ENCODE data around the gene GRIN3B. TPM values are rescaled to one million over a fixed set of nuclear protein-coding genes. Genes with fewer than 3 reads are reported as not detected.

The GRIN3B gene
- total RNA-seq, 1 donor from 2014 or later: not detected

DNA sequence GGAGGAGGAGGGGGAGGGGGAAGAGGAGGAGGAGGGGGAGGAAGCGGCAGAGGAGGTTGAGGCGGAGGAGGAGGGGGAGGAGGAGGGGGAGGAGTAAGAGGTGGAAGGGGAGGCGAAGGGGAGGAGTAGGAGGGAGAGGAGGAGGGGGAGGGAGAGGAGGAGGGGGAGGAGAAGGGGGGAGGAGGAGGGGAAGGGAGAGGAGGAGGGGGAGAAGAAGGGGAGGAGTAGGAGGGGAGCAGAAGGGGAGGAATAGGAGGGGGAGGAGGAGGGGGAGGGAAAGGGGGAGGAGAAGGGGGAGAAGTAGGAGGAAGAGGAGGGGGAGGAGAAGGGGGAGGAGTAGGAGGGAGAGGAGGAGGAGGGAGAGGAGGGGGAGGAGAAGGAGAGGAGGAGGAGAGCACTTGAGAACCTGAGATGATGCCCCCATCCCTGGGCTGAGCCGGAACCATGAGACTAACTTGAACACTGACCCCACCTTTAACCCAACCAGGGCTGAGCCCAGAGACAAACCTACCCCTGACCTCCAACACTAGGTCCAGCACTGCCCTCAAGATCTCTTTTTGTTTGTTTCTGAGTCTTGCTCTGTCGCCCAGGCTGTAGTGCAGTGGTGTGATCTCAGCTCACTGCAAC, 52.2 kb downstream of the GRIN3B start:
- intact Hi-C loops (cut with micrococcal nuclease): no loop called here
- DNase-seq (no peak), ATAC-seq (no peak)

DNA sequence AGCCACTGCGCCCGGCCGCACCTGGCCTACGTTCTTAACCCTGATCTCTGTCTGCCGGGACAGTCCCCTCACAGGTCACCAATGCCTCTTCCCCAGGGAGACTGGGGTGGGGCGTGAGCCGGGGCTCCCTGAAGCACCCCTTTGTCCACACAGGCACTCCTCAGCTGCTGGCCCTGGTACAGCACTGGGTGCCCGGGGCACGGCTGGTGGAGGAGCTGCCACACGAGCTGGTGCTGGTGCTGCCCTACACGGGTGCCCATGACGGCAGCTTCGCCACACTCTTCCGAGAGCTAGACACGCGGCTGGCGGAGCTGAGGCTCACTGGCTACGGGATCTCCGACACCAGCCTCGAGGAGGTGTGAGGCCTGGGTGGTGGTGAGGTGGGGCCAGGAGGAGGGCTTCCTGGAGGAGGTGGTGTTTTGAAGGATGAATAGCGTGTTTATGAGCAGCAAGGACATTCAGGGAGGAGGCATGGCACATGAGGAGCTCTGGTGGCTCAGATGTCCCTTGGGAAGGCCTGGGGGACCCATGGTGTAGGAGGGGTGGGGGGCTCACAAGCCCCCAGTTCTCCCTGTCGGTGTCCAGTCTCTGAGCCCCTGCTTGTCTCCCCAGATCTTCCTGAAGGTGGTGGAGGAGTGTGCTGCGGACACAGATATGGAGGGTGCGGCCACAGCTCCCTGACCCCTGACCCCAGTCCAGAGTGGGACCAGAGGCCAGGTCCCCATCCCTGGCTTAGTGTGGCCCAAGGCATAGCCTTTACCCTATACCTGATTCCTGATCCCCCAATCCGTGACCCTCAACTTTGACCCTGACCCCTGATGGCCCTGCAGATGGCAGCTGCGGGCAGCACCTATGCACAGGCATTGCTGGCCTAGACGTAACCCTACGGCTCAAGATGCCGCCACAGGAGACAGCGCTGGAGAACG, 53.2 kb downstream of the GRIN3B start:
- no peak for ATAC-seq
- DNase-seq: no peak
- intact Hi-C loops (cut with micrococcal nuclease): no loop called here

DNA sequence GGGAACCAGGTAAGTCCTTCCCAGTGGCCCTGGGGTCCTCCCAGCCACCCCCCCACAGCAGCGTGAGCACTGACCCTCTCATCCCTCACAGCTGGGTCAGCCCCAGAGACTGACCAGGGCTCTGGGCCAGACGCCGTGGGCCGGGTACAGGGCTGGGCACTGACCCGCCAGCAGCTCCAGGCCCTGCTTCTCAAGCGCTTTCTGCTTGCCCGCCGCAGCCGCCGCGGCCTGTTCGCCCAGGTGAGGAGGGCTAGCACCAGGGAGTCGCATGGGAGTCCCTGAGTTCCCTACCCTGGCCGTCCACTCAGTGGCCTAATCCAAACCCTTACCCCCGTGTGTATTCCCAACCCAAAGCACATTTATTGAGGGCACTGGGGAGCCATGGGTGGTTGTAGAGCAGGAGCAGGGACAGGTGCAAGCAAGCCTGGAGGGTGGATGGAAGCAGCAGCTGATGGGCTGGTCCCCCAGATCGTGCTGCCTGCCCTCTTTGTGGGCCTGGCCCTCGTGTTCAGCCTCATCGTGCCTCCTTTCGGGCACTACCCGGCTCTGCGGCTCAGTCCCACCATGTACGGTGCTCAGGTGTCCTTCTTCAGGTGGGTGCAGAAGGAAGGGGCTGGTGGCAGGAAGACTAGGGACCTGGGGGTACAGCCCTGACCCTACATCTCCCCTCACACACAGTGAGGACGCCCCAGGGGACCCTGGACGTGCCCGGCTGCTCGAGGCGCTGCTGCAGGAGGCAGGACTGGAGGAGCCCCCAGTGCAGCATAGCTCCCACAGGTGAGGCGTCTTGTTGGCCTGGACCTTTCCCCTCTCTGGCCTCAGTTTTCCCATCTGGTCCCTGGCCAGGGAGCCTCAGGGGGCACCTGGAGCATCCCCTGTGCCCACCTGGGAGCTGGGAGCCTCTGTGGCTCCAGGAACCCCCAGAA, 54.1 kb downstream of the GRIN3B start:
- intact Hi-C loops (cut with micrococcal nuclease): no loop called here
- DNase-seq (no peak), ATAC-seq (no peak)

DNA sequence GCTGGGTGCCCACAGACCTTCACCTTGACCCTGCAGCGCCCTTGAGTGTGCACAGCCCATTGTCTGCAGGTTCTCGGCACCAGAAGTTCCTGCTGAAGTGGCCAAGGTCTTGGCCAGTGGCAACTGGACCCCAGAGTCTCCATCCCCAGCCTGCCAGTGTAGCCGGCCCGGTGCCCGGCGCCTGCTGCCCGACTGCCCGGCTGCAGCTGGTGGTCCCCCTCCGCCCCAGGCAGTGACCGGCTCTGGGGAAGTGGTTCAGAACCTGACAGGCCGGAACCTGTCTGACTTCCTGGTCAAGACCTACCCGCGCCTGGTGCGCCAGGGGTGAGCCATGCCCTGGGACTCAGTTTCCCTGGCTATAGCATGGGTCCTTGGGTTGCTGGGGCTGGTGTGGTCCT, 54.8 kb downstream of the GRIN3B start:
- intact Hi-C loops (cut with micrococcal nuclease): no loop called here
- ATAC-seq (no peak), DNase-seq (no peak)

DNA sequence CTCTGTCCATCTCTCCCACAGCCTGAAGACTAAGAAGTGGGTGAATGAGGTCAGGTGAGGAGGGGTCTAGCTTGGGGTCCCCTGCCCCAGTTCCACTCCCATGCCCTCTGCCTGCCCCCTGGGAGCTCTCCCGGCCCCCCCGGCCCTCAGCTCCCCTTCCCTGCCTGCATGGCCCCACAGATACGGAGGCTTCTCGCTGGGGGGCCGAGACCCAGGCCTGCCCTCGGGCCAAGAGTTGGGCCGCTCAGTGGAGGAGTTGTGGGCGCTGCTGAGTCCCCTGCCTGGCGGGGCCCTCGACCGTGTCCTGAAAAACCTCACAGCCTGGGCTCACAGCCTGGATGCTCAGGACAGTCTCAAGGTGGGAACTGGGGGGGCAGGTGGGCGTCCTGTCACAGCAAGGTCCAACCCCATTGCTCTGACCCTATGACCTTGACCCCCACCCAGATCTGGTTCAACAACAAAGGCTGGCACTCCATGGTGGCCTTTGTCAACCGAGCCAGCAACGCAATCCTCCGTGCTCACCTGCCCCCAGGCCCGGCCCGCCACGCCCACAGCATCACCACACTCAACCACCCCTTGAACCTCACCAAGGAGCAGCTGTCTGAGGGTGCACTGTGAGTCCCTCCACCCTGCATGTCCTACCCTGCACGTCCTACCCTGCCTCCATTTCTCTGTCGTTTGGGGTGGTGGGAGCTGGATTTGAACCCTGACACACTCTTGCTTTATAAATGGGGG, 55.8 kb downstream of the GRIN3B start:
- ATAC-seq (no peak), DNase-seq (no peak)
- intact Hi-C loops (cut with micrococcal nuclease): no loop called here

DNA sequence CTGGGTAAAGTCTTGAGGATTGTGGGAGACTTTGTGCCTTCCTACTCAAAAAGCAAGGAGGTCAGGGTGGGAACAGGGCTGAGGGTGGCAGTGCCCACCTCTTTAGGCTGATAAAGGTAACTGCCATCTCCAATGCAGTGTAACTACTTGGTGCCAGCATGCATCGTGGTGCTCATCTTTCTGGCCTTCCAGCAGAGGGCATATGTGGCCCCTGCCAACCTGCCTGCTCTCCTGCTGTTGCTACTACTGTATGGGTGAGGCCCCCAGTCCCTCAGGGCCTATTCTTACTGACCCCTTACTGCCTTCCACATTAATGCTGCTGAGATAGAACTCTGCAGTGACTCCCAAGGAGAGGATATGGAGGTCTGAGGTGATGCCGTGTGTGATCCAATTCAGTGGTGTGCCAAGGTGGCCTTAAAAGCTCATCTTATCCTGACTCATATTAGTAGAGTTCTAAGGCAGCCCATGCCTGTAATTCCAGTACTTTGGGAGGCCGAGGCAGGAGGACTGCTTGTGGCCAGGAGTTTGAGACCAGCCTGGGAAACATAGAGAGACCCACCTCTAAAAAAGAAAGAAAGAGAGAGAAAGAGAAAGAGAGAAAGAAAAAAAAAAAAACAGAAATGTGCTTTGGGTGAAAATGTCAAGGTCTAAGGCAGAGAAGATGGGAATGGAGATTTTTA, 57.1 kb downstream of the GRIN3B start:
- peak; percentile 28 for ATAC-seq
- DNase-seq: no peak
- intact Hi-C loops (cut with micrococcal nuclease): no loop called here

DNA sequence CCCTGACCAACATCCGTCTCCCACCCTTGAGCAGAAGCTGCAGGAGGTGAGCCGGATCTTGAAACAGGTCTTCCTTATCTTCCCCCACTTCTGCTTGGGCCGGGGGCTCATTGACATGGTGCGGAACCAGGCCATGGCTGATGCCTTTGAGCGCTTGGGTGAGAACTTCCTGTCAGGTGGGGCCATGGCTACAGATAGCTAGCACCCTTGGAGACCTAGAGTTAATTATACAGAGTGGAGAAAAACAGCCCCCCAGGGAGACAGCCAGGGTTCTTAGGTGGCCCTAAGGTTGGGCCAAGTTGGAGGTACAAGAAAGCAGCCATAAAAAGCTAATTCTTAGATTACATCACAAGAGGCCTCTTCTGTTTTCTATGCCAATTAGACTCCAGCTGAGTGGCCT, 57.9 kb downstream of the GRIN3B start:
- DNase-seq: no peak
- ATAC-seq: no peak
- intact Hi-C loops (cut with micrococcal nuclease): no loop called here

Other genes with a start within 250 kb of the GRIN3B start
- not detected for gene MISP, start 249.3 kb upstream of the GRIN3B start, total RNA-seq
- gene PTBP1, start 203.0 kb upstream of the GRIN3B start, total RNA-seq: 58.1 TPM
- not detected for gene PLPPR3, start 178.5 kb upstream of the GRIN3B start, total RNA-seq
- not detected for gene AZU1, start 172.6 kb upstream of the GRIN3B start, total RNA-seq
- not detected for gene PRTN3, start 159.4 kb upstream of the GRIN3B start, total RNA-seq
- 1.5 TPM for gene ELANE, start 148.1 kb upstream of the GRIN3B start, total RNA-seq
- 252 TPM for gene CFD, start 140.8 kb upstream of the GRIN3B start, total RNA-seq
- gene MED16, start 107.2 kb upstream of the GRIN3B start, total RNA-seq: 23.7 TPM
- gene RNU6-9, start 106.9 kb upstream of the GRIN3B start, total RNA-seq: not detected
- gene R3HDM4, start 87.2 kb upstream of the GRIN3B start, total RNA-seq: 20.0 TPM
- not detected for gene KISS1R, start 83.1 kb upstream of the GRIN3B start, total RNA-seq
- gene ARID3A, start 74.4 kb upstream of the GRIN3B start, total RNA-seq: 5.7 TPM
- 20.4 TPM for gene WDR18, start 16.1 kb upstream of the GRIN3B start, total RNA-seq
- 122 TPM for gene TMEM259, start 20.7 kb downstream of the GRIN3B start, total RNA-seq
- gene RNU6-2, start 21.1 kb downstream of the GRIN3B start, total RNA-seq: not detected
- 94.0 TPM for gene CNN2, start 26.2 kb downstream of the GRIN3B start, total RNA-seq
- 9.4 TPM for gene ABCA7, start 39.7 kb downstream of the GRIN3B start, total RNA-seq
- gene ARHGAP45, start 66.7 kb downstream of the GRIN3B start, total RNA-seq: 6.0 TPM
- gene POLR2E, start 95.0 kb downstream of the GRIN3B start, total RNA-seq: 148 TPM
- 337 TPM for gene GPX4, start 103.6 kb downstream of the GRIN3B start, total RNA-seq
- 18.7 TPM for gene SBNO2, start 173.8 kb downstream of the GRIN3B start, total RNA-seq
- gene STK11, start 205.4 kb downstream of the GRIN3B start, total RNA-seq: 66.2 TPM
- gene CBARP, start 237.6 kb downstream of the GRIN3B start, total RNA-seq: 1.2 TPM
- 686 TPM for gene ATP5F1D, start 241.3 kb downstream of the GRIN3B start, total RNA-seq
- 59.7 TPM for gene MIDN, start 248.2 kb downstream of the GRIN3B start, total RNA-seq

Data from left ventricle myocardium superior (tissue), 1 donor.